ENCODE data around the gene NELL1. TPM values are rescaled to one million over a fixed set of nuclear protein-coding genes. Genes with fewer than 3 reads are reported as not detected.

Gene NELL1
- total RNA-seq (2022; extraction: Qiagen RNA extraction; ENCODE audit: low read depth), result not detected in 5 replicates

DNA sequence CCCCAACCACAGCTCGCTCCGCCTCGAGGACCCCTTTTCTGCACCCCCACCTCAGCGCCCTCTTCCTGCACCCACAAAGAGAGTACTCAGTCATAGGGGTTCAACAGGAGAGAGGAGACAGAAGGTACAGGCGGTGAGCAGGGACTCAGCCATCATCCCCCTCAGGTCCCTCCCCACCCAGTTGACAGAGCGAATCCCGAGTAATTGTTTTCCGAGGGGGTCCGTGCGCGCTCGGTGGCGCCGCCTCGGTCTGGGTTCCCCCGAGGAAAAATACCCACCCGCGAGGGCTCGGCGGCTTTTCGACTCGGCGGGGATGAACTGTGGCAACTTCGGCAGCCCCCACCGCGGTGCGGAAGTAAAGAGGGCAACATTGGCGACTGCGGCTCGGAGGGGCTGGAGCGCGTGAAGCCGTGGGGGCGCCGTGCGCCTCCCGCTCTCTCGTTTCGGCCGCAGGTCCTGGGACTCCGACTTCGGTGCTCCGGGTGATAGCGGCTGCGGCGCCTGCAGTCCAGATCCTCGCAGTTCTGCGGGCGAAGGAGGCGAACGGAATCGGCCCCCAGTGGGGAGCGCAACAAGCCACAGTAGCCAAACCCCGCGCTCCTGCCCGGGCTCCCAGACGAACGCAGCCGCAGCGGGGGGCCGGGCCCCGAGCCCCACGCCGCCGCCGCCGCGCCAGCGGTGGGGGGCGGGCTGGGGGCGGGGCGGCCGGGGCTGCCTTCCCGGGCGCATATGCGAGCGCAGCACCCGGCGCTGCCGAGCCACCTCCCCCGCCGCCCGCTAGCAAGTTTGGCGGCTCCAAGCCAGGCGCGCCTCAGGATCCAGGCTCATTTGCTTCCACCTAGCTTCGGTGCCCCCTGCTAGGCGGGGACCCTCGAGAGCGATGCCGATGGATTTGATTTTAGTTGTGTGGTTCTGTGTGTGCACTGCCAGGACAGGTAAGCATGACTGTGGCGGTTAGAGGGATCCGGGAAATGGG, at the start of gene NELL1:
Gene NELL1, plus strand, starts transcription at position 743 of the 976 bp plus-strand sequence.

Other genes with a start within 250 kb of the NELL1 start
- gene SLC6A5, start 70.0 kb upstream of the NELL1 start, total RNA-seq (2022; extraction: Qiagen RNA extraction; ENCODE audit: low read depth), result not detected in 5 replicates